ENCODE data around the gene CDK2.

Gene CDK2

DNA sequence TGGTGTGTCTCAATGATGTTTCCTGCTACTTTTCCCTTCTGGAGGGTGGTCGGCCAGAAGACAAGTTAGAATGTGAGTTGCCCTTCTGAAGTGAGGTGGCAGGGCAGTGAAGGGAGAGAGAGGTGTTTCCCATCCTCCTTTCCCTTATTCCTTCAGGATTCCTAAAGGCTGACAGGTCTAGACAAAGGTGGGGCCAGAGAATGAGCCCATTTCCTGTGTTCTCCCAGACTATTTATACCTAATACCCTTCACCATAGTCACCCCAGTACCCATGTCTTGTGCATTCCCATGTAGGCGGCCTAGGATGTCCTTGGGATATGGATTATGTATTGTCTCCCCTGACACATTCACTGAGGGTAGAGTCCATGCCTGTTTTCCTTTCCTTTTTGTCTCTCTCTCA lies 28.6 kb upstream of the CDK2 start:
- peaks cover 0 to 11% (median 4%) of the 10 kb centered on the region in 5 donors for H3K36me3 ChIP-seq (ENCODE audit: control insufficient read depth in 5 of 5, insufficient read depth in 5 of 5, low read length in 5 of 5)
- peaks cover 0 to 21% (median 11%) of the 10 kb centered on the region in 5 donors for H3K4me1 ChIP-seq (ENCODE audit: control insufficient read depth in 5 of 5, insufficient read depth in 5 of 5, low read length in 5 of 5)
- H3K27ac ChIP-seq (ENCODE audit: low read depth, low read length): no peak overlapping the region
- no peak overlapping the region for H3K9ac ChIP-seq (ENCODE audit: low read length in 5 of 5)
- H3K4me3 ChIP-seq (ENCODE audit: low read depth in 1 of 5, low read length in 5 of 5): no peak overlapping the region
- H3K9me3 ChIP-seq (ENCODE audit: control insufficient read depth in 5 of 5, low read length in 5 of 5): no peaks in the 10 kb centered on the region
- peaks cover 0 to 6% (median 0%) of the 10 kb centered on the region in 5 donors for H3K27me3 ChIP-seq (ENCODE audit: control insufficient read depth in 5 of 5, insufficient read depth in 4 of 5, low read length in 5 of 5)

DNA sequence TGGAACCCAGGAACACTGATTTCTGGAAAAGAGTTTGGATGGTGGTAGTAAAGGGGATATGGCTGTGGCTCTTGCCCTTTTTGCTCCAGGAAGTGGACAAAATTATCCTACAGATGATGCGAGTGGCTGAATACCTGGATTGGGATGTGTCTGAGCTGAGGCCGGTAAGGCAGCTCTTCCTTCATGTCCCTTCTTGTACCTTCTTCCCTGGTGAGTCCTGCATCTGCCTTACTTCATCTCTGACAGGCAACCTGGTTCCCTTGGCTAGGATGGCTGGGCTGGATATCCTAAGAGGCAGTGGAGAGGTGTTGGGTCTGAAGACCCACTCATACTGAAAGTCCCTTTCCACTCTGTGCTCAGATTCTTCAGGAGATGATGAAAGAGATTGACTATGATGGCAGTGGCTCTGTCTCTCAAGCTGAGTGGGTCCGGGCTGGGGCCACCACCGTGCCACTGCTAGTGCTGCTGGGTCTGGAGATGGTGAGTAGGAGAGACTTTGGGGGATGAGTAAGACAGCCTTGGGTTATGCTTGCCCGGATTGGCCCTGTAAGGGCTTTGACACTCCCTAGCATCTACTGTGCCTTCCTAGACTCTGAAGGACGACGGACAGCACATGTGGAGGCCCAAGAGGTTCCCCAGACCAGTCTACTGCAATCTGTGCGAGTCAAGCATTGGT lies 27.7 kb upstream of the CDK2 start:
- H3K9me3 ChIP-seq (ENCODE audit: control insufficient read depth in 5 of 5, low read length in 5 of 5): no peaks in the 10 kb centered on the region
- no peak overlapping the region for H3K9ac ChIP-seq (ENCODE audit: low read length in 5 of 5)
- H3K27ac ChIP-seq (ENCODE audit: low read depth, low read length): no peak overlapping the region
- peaks cover 0 to 11% (median 5%) of the 10 kb centered on the region in 5 donors for H3K36me3 ChIP-seq (ENCODE audit: control insufficient read depth in 5 of 5, insufficient read depth in 5 of 5, low read length in 5 of 5)
- H3K4me3 ChIP-seq (ENCODE audit: low read depth in 1 of 5, low read length in 5 of 5): no peak overlapping the region
- H3K27me3 ChIP-seq (ENCODE audit: control insufficient read depth in 5 of 5, insufficient read depth in 4 of 5, low read length in 5 of 5): peaks cover 0 to 6% (median 0%) of the 10 kb centered on the region in 5 donors
- H3K4me1 ChIP-seq (ENCODE audit: control insufficient read depth in 5 of 5, insufficient read depth in 5 of 5, low read length in 5 of 5): peaks cover 0 to 20% (median 11%) of the 10 kb centered on the region in 5 donors

DNA sequence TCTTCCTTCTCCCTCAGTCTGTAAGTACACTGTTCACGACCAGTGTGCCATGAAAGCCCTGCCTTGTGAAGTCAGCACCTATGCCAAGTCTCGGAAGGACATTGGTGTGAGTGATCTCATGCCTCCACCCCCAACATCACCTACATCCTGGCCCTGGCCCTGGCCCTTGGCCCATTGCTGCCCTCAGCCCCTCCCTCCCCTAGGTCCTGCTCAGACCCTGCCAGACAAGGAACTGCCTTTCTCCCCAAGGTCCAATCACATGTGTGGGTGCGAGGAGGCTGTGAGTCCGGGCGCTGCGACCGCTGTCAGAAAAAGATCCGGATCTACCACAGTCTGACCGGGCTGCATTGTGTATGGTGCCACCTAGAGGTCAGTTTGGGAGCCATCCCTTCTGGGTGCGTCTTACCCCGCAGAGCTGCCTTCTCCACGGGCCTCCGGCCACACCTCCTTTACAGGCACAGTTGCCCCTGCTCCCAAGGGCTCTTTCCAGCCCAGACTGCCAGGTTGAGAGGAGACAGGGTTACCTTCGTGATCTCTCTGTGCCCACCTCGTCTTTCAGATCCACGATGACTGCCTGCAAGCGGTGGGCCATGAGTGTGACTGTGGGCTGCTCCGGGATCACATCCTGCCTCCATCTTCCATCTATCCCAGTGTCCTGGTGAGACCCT lies 26.4 kb upstream of the CDK2 start:
- Histone ChIP-seq H3K9me3 (ENCODE audit: control insufficient read depth in 5 of 5, low read length in 5 of 5) (no peaks in the 10 kb centered on the region), H3K36me3 (ENCODE audit: control insufficient read depth in 5 of 5, insufficient read depth in 5 of 5, low read length in 5 of 5) (peaks cover 0 to 11% (median 5%) of the 10 kb centered on the region in 5 donors), H3K4me3 (ENCODE audit: low read depth in 1 of 5, low read length in 5 of 5) (peak overlapping the region in 4 of 5 donors; percentile 24 to 55 (median 34)), H3K27ac (ENCODE audit: low read depth, low read length) (no peak overlapping the region), H3K4me1 (ENCODE audit: control insufficient read depth in 5 of 5, insufficient read depth in 5 of 5, low read length in 5 of 5) (peaks cover 0 to 16% (median 8%) of the 10 kb centered on the region in 5 donors), H3K27me3 (ENCODE audit: control insufficient read depth in 5 of 5, insufficient read depth in 4 of 5, low read length in 5 of 5) (peaks cover 0 to 4% (median 0%) of the 10 kb centered on the region in 5 donors), H3K9ac (ENCODE audit: low read length in 5 of 5) (peak overlapping the region in 3 of 5 donors; percentile 1 to 26 (median 25))

DNA sequence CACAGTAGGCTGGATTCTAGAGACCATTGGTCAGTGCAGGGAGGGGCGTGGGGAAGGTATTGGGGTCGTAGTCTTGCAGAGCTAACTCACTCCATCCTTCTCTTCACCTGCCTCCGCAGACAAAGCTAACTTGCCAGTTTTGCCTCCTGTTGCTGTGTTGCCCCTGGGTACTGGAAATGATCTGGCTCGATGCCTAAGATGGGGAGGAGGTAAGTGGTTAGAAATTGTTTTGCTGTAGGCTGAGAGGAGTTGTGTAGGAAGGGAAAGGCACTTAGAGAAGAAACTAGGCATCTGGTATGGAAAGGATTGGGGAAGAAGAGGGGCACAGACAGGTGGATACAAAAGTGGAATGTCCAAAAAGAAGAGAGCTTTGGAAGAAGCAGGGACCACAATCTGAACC lies 24.6 kb upstream of the CDK2 start:
- Histone ChIP-seq H3K9me3 (ENCODE audit: control insufficient read depth in 5 of 5, low read length in 5 of 5) (no peaks in the 10 kb centered on the region), H3K4me3 (ENCODE audit: low read depth in 1 of 5, low read length in 5 of 5) (no peak overlapping the region), H3K27ac (ENCODE audit: low read depth, low read length) (no peak overlapping the region), H3K9ac (ENCODE audit: low read length in 5 of 5) (no peak overlapping the region), H3K4me1 (ENCODE audit: control insufficient read depth in 5 of 5, insufficient read depth in 5 of 5, low read length in 5 of 5) (peaks cover 0 to 9% (median 8%) of the 10 kb centered on the region in 5 donors), H3K36me3 (ENCODE audit: control insufficient read depth in 5 of 5, insufficient read depth in 5 of 5, low read length in 5 of 5) (peaks cover 0 to 14% (median 5%) of the 10 kb centered on the region in 5 donors), H3K27me3 (ENCODE audit: control insufficient read depth in 5 of 5, insufficient read depth in 4 of 5, low read length in 5 of 5) (no peaks in the 10 kb centered on the region)

DNA sequence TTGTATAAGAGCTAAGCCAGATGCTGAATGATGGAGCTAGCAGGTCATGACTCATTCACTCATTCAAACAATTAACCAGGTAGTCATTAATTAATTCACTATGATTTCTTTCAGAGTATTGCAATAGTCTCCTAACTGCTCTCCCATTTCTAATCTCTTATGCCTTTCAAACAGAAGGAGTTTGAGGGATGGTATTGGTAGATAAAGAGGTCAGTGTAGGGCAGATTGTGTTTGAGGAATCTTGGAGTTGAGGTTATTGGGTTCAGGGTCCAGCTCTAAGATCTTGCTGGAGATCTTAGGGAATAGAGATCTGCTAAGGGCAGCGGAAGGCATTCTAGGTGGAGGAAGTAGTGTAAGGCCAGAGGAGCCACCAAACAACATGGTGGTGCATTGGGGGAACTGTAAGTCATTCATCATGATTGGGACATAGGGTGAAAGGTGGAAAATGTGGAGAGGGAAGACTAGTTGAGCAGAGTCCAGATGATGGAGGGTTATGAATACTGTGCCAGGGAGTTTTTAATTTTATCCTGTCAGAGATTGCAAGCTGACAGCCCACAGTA lies 24.0 kb upstream of the CDK2 start:
- Histone ChIP-seq H3K4me3 (ENCODE audit: low read depth in 1 of 5, low read length in 5 of 5) (no peak overlapping the region), H3K36me3 (ENCODE audit: control insufficient read depth in 5 of 5, insufficient read depth in 5 of 5, low read length in 5 of 5) (peaks cover 0 to 14% (median 5%) of the 10 kb centered on the region in 5 donors), H3K9me3 (ENCODE audit: control insufficient read depth in 5 of 5, low read length in 5 of 5) (no peaks in the 10 kb centered on the region), H3K9ac (ENCODE audit: low read length in 5 of 5) (no peak overlapping the region), H3K27ac (ENCODE audit: low read depth, low read length) (no peak overlapping the region), H3K27me3 (ENCODE audit: control insufficient read depth in 5 of 5, insufficient read depth in 4 of 5, low read length in 5 of 5) (no peaks in the 10 kb centered on the region), H3K4me1 (ENCODE audit: control insufficient read depth in 5 of 5, insufficient read depth in 5 of 5, low read length in 5 of 5) (peaks cover 0 to 9% (median 8%) of the 10 kb centered on the region in 5 donors)

DNA sequence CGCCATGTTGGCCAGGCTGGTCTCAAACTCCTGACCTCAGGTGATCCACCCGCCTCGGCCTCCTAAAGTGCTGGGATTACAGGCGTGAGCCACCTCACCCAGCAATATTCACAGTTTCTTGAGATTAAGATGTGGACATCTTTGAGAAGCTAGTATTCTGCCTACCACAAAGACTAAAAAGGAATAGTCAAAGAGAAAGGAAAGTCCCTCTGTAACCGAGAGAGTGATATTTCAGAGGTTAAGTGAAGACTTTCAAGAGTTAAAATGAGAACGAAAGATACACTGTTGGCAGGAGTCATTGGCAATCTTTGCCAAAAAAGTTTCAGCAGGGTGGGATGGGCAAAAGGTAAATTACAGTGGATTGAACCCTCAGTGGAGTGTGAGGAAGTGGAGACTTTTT lies 20.1 kb upstream of the CDK2 start:
- H3K27ac ChIP-seq (ENCODE audit: low read depth, low read length): no peak overlapping the region
- no peak overlapping the region for H3K4me3 ChIP-seq (ENCODE audit: low read depth in 1 of 5, low read length in 5 of 5)
- no peaks in the 10 kb centered on the region for H3K27me3 ChIP-seq (ENCODE audit: control insufficient read depth in 5 of 5, insufficient read depth in 4 of 5, low read length in 5 of 5)
- no peak overlapping the region for H3K9ac ChIP-seq (ENCODE audit: low read length in 5 of 5)
- H3K9me3 ChIP-seq (ENCODE audit: control insufficient read depth in 5 of 5, low read length in 5 of 5): no peaks in the 10 kb centered on the region
- H3K36me3 ChIP-seq (ENCODE audit: control insufficient read depth in 5 of 5, insufficient read depth in 5 of 5, low read length in 5 of 5): peaks cover 0 to 19% (median 5%) of the 10 kb centered on the region in 5 donors
- no peaks in the 10 kb centered on the region for H3K4me1 ChIP-seq (ENCODE audit: control insufficient read depth in 5 of 5, insufficient read depth in 5 of 5, low read length in 5 of 5)

DNA sequence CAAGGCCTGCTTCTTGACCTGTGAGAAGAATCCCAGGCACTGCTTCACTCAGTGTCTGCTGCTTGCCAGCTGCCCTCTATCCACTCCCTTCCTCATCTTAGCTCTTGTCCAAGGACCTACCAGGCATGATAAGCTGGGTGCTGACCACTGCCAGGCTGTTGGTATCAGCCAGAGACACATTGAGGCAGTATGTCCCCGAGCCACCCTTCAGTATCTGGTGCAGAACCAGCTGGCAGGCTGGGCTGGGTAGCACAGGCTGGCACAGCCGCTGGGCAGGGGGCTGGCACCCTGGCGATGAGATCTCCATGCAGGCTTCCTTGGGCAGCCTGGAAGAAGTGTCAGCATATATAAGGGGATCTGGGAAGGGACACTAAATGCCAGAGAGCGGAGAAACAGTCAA lies 11.3 kb upstream of the CDK2 start:
- Histone ChIP-seq H3K27ac (ENCODE audit: low read depth, low read length) (no peak overlapping the region), H3K36me3 (ENCODE audit: control insufficient read depth in 5 of 5, insufficient read depth in 5 of 5, low read length in 5 of 5) (peaks cover 0 to 33% (median 20%) of the 10 kb centered on the region in 5 donors), H3K4me3 (ENCODE audit: low read depth in 1 of 5, low read length in 5 of 5) (no peak overlapping the region), H3K9ac (ENCODE audit: low read length in 5 of 5) (no peak overlapping the region), H3K4me1 (ENCODE audit: control insufficient read depth in 5 of 5, insufficient read depth in 5 of 5, low read length in 5 of 5) (no peaks in the 10 kb centered on the region), H3K27me3 (ENCODE audit: control insufficient read depth in 5 of 5, insufficient read depth in 4 of 5, low read length in 5 of 5) (no peaks in the 10 kb centered on the region), H3K9me3 (ENCODE audit: control insufficient read depth in 5 of 5, low read length in 5 of 5) (no peaks in the 10 kb centered on the region)

DNA sequence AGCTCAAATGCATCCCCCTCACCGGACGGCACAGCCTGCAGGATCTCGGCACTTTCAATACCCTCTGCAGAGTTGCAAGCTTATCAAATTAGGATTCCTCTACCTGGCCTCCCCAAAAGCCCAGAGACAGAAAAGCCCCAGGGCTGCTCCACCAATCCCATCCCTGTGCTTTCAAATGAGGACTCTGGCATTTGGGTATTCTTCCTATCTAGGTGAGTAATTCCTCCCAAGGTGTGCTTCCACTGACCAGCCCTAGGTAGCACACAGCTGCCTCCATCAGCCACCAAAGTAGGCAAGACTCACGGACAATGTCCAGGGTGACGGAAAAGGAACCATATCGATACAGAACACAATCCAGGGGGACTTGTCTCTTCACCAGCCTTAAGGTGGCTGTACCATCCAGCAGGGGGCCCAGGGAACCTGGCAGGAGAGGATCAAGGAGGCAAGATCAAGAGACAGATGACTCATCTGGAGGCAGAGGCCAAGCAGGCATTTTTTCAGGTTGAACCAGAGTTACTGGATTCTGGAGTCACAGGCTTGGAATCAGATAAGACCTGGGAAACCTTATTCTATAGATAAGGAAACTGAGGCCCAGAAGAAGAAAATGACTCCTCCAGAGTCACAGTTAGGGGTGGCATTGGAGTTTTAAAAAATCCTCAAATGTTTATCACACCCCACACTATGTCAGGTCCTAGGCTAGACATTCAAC lies 10.7 kb upstream of the CDK2 start:
- no peak overlapping the region for H3K4me3 ChIP-seq (ENCODE audit: low read depth in 1 of 5, low read length in 5 of 5)
- H3K36me3 ChIP-seq (ENCODE audit: control insufficient read depth in 5 of 5, insufficient read depth in 5 of 5, low read length in 5 of 5): peaks cover 0 to 33% (median 20%) of the 10 kb centered on the region in 5 donors
- H3K9me3 ChIP-seq (ENCODE audit: control insufficient read depth in 5 of 5, low read length in 5 of 5): no peaks in the 10 kb centered on the region
- H3K27ac ChIP-seq (ENCODE audit: low read depth, low read length): no peak overlapping the region
- no peak overlapping the region for H3K9ac ChIP-seq (ENCODE audit: low read length in 5 of 5)
- no peaks in the 10 kb centered on the region for H3K27me3 ChIP-seq (ENCODE audit: control insufficient read depth in 5 of 5, insufficient read depth in 4 of 5, low read length in 5 of 5)
- no peaks in the 10 kb centered on the region for H3K4me1 ChIP-seq (ENCODE audit: control insufficient read depth in 5 of 5, insufficient read depth in 5 of 5, low read length in 5 of 5)

DNA sequence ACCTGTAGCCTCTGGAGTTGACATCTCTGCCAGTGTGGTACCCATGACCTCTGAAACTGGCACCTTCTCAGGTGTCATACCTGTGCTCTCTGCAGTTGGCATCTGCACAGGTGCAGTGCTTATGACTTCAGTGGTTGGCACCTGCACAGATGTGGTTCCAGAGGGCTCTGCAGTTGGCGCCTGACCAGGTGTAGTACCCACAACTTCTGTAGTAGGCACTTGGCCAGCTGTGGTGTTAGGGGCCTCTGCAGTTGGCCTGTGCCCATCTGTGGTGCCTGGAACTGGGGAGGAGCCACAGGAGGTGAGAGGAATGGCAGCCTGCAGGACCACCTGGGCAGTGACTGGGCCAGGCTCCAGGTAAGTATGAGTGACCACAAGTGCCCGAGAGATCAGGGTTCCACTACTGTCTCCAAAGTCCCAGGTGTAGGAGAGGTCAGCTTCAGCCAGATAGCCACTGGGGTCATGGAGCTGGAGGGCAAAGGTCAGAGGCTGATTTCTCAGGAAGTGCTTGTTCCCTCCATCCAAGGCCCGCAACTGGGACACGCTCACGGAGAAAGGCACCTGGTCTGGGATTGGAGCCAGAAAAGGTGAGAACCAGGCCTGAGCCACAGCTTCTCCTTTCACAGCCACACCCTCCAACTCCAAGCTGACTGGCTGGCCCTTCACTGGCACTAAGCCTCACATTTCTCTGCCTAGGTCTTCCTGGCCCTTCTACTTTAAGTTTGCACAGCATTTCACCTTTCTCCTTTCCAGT lies 9.3 kb upstream of the CDK2 start:
- no peak overlapping the region for H3K9ac ChIP-seq (ENCODE audit: low read length in 5 of 5)
- H3K4me3 ChIP-seq (ENCODE audit: low read depth in 1 of 5, low read length in 5 of 5): no peak overlapping the region
- H3K27me3 ChIP-seq (ENCODE audit: control insufficient read depth in 5 of 5, insufficient read depth in 4 of 5, low read length in 5 of 5): no peaks in the 10 kb centered on the region
- no peak overlapping the region for H3K27ac ChIP-seq (ENCODE audit: low read depth, low read length)
- H3K9me3 ChIP-seq (ENCODE audit: control insufficient read depth in 5 of 5, low read length in 5 of 5): no peaks in the 10 kb centered on the region
- H3K36me3 ChIP-seq (ENCODE audit: control insufficient read depth in 5 of 5, insufficient read depth in 5 of 5, low read length in 5 of 5): peaks cover 0 to 20% (median 14%) of the 10 kb centered on the region in 5 donors
- no peaks in the 10 kb centered on the region for H3K4me1 ChIP-seq (ENCODE audit: control insufficient read depth in 5 of 5, insufficient read depth in 5 of 5, low read length in 5 of 5)

Data from subcutaneous abdominal adipose tissue (tissue), 5 donors.